ENCODE measurements around the gene HFE.
"Not testable (repeated sequence)": the region's sequence is repeated elsewhere in the genome, so short reads cannot be mapped to it uniquely, and the experiment has no call there.

HFE gene

GRCh38 chr6:26058477-26059033 is 28.7 kb upstream of the HFE start:
- not testable (repeated sequence) for DNase-seq (ENCODE audit: low read depth in 2 of 2)

GRCh38 chr6:26059941-26060340 is 27.3 kb upstream of the HFE start:
- DNase-seq (ENCODE audit: low read depth in 2 of 2), result no peak

GRCh38 chr6:26064619-26065257 is 22.5 kb upstream of the HFE start:
- no peak for DNase-seq (ENCODE audit: low read depth in 2 of 2)

- no peak for DNase-seq (ENCODE audit: low read depth in 2 of 2)
These were observed 21.3 kb upstream of the HFE start for GRCh38 chr6:26065952-26066380.

- DNase-seq (ENCODE audit: low read depth in 2 of 2), result no peak
These were observed 19.9 kb upstream of the HFE start for GRCh38 chr6:26067367-26067766.

- no peak for DNase-seq (ENCODE audit: low read depth in 2 of 2)
These were observed 19.2 kb upstream of the HFE start for GRCh38 chr6:26068036-26068435.

GRCh38 chr6:26071135-26071534 is 16.1 kb upstream of the HFE start:
- no peak for DNase-seq (ENCODE audit: low read depth in 2 of 2)

GRCh38 chr6:26075063-26075717 is 12.0 kb upstream of the HFE start:
- no peak for DNase-seq (ENCODE audit: low read depth in 2 of 2)

- not testable (repeated sequence) for DNase-seq (ENCODE audit: low read depth in 2 of 2)
These were observed 9.2 kb upstream of the HFE start for GRCh38 chr6:26078066-26078465.

- DNase-seq (ENCODE audit: low read depth in 2 of 2), result not testable (repeated sequence)
These were observed 6.1 kb upstream of the HFE start for GRCh38 chr6:26081096-26081495.

- no peak for DNase-seq (ENCODE audit: low read depth in 2 of 2)
These were observed 1.0 kb upstream of the HFE start for GRCh38 chr6:26086211-26086610.

GRCh38 chr6:26088344-26088743 is 1.1 kb downstream of the HFE start:
- no peak for DNase-seq (ENCODE audit: low read depth in 2 of 2)

GRCh38 chr6:26089272-26089671 is 2.0 kb downstream of the HFE start:
- no peak for DNase-seq (ENCODE audit: low read depth in 2 of 2)

GRCh38 chr6:26092443-26092842 is 5.2 kb downstream of the HFE start:
- no peak for DNase-seq (ENCODE audit: low read depth in 2 of 2)

- DNase-seq (ENCODE audit: low read depth in 2 of 2), result no peak
These were observed 6.8 kb downstream of the HFE start for GRCh38 chr6:26094036-26094435.

- DNase-seq (ENCODE audit: low read depth in 2 of 2), result peak; percentile 37 to 49
These were observed 10.1 kb downstream of the HFE start for GRCh38 chr6:26097268-26097875.

- DNase-seq (ENCODE audit: low read depth in 2 of 2), result no peak
These were observed 16.0 kb downstream of the HFE start for GRCh38 chr6:26103141-26103769.

- peak; percentile 68 to 84 for DNase-seq (ENCODE audit: low read depth in 2 of 2)
These were observed 16.7 kb downstream of the HFE start for GRCh38 chr6:26103770-26104456.

- DNase-seq (ENCODE audit: low read depth in 2 of 2), result peak in 1 of 2 donors; percentile 6
These were observed 17.4 kb downstream of the HFE start for GRCh38 chr6:26104457-26105108.

- no peak for DNase-seq (ENCODE audit: low read depth in 2 of 2)
These were observed 18.0 kb downstream of the HFE start for GRCh38 chr6:26105109-26105730.

- no peak for DNase-seq (ENCODE audit: low read depth in 2 of 2)
These were observed 18.6 kb downstream of the HFE start for GRCh38 chr6:26105842-26106241.

All from activated CD4-positive, alpha-beta T cell treated with anti-CD3 and anti-CD28 coated beads for 24 hours (primary cell).